Measurements from ENCODE around the gene CYP24A1.

GRCh38 chr20:54126806-54127655 lies 46.8 kb downstream of the CYP24A1 start:
- TF ChIP-seq CTCF (IDR thresholded peaks at IDR 0.05) (no peak), ZFX (IDR thresholded peaks at IDR 0.05; ENCODE audit: borderline replicate concordance) (no peak)

All from 22Rv1 (cell line).